ENCODE results near the gene TRPM1.

TRPM1 gene

DNA sequence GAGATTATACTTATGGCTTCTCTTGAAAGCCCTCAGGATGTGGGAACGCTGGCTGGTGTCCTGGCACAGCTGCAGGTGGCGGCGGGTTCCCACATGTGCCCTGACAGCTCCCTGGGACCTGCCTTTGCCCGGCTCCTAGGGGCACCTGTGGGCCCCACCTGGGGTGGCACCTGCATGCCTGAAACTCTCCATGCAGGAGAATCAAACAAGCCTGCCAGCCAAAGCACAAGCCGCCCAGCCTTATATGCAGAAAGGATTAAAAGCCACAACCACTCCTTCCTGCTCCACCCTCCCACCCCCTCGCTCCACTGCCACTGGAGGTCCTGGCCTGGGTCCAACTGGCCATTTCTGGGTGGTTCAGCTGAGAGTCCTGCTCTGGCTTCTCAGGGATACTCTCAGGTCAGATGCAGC lies 18.1 kb downstream of the TRPM1 start:
- DNase-seq (ENCODE audit: low read depth, low spot score): no peak

DNA sequence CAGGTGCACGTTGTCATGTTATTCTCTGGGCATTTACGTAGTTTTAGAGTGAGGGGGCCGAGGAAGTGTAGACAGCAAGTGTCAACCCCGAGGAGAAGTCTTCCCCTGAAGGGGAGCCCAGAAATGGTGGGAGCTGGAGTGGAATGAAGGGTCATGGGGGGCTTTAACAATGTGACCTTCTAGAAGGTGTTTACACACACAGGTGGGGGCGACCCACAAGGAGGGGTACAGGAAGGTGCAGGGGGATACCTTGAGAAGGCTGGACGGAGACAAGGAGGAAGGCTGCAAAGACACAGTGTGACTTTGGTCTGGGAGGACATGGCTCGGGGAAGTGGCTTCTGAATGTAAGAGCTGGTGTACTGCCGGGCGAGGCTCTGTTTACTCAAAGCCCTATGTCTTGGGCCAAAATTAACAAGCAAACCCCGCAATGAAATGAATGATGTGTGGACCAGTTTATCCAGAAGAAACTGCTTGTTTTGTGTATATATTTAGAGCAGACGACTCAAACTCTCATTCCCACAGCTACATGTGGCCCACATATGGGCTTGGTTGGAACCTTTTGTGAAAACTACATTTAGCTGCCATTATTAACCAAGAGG lies 18.7 kb downstream of the TRPM1 start:
- no peak for DNase-seq (ENCODE audit: low read depth, low spot score)

DNA sequence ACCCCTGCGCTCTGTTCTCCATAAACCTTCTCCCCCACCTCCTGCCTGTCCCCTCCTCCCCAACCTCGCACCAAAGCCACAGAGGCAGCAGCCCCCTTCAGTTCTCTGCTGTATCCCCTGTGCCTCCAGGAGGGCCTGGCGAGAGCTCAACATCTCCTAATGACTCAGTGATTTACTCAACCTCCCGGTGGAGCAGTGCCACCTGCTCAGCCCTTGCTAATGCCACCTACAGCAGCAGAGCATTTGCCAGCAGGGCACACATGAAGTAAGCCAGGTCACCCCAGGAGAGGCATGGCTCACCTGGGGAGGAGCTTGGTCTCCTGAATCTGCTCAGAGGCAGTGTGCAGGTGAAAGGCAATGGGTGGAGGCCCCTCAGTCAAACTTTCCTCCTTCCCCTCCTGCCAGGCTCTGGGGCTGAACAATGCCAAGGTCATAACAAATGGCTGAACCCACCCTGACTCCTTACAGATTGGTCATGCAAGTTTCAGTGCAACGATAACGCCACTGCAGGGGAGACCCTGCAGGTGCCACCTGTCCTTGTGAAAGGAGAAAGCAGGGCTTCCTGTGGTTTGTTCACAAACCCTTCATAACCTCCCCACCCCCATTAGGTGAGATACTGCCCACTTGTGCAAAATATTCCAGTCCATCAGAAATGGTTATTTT lies 19.8 kb downstream of the TRPM1 start:
- no peak for DNase-seq (ENCODE audit: low read depth, low spot score)

DNA sequence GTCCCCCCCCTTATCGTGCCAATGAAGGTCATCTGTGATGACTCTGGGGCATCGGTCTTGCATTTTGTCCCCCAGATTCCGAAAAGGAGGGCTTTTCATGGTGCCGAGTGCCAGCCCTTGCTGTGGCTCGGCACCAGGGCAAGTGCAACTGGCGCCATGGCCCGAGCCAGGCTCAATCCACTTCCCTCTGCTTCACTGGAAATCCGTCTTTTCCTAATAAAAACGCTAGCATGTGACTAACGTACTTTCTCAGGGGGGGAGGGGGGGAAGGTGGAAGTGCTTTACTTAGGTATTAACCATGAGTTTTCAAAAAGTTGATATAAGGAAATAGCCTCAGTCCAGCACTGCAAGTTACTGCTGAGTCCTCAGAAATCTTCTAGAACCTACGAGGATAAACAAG lies 20.5 kb downstream of the TRPM1 start:
- no peak for DNase-seq (ENCODE audit: low read depth, low spot score)

DNA sequence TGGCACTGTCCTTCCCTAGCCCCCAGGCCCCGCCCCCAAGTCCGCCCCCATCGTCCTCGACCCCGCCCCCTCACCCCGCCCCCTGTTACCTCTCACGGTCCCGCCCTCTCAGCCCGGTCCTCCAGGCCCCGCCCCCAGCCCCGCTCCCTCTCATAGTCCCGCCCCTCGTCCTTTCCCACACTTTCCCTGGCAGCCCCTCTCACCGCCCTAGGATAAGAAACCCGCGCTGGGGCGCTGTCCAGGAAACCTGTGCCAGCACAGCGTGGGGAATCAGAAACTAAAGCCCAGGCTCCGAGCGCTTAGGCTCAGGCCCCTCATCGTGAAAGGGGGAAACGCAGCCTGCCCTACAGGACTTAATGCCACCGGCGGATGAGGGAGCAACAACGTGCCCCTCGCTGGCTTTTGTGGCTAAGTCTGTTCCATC lies 20.9 kb downstream of the TRPM1 start:
- peak; percentile 80 for DNase-seq (ENCODE audit: low read depth, low spot score)

DNA sequence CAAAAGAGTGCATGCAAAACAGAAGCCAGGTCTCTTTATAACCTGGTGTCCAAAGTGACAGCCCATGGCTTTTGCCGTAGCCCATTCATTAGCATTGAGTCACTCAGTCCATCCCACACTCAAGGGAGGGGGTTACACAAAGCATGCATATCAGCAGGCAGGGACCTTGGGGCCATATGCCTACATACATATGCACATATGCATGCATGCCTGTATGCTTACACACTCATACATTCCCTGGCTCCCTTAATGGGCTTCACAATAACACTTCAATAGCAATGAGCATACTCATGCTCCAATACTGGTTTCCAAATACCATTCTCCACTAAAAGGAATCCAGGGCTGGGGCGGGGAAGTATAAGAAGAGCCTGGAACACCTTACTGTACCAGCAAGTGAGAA lies 22.0 kb downstream of the TRPM1 start:
- peak; percentile 53 for DNase-seq (ENCODE audit: low read depth, low spot score)

DNA sequence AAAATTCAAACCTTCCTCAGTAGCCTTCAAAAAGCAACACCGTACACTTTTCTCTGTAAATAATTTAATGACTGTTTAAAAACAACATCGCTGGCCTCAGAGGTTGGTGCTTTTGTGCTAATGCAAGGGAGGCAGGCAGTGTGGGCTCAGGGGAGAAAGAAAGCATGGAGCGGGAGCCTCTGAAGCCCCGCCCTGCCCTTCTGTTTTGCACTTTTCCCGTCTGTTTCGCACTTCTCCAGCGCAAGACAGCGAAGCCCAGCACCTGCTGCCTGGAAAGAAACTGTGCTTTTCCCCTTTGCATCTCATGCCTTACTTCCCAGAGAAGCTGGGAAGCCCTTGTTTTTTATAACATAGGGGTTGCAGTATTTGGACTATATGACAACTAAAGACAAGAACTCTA lies 23.1 kb downstream of the TRPM1 start:
- peak; percentile 47 for DNase-seq (ENCODE audit: low read depth, low spot score)

DNA sequence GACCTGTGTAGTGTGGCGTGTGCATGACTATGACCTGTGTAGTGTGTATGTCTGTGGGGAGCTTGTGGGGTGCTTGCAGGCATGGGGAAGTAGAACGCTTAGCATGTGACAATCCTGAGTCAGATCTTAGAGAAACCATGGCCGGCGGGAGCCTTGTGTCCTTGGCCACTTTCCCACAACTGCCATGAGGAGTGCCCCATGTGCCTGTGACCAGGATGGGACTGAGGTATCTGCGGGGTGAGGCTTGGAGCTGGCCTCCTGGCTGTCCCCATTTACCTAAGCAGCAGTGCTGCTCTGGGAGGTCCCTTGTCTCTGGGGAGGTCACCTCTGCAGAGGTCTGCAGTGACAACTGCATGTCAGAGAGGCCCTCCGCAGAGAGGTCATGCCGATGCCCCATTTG lies 23.6 kb downstream of the TRPM1 start:
- DNase-seq (ENCODE audit: low read depth, low spot score): no peak

DNA sequence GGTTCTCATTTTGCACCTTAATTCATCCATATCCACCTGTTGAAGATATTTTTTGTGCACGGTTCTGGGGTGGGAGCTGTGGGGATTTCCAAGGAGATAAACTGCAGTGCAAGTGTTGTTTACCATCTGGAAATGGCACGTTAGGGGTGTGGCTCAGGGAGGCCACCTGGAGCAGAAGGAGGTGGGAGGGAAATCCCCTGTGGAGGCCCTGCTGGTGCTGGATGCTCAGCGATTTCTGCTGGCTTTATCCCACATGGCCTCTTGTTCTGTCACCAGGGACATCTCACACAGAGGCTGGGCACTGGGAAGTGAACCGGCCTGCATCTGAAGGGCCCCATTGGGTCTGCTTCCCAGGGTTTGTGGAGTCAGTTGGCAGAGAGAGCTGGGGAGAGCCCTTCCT lies 24.3 kb downstream of the TRPM1 start:
- no peak for DNase-seq (ENCODE audit: low read depth, low spot score)

DNA sequence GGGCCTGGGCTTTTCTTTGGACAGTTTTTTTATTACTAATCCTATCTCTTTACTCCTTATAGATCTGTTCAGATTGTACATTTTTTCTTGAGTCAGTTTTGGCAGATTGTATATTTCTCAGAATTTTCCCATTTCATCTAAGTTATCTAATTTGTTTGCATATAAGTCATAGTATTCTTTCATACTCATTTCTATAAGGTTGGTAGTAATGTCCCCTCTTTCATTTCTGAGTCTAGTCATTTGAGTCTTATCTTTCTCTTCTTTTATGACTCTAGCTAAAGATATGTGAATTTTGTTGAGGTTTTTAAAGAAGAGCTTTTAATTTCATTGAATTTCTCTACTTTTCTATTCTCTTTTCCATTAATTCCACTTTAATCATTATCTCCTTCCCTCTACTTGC lies 27.2 kb downstream of the TRPM1 start:
- DNase-seq (ENCODE audit: low read depth, low spot score): no peak

DNA sequence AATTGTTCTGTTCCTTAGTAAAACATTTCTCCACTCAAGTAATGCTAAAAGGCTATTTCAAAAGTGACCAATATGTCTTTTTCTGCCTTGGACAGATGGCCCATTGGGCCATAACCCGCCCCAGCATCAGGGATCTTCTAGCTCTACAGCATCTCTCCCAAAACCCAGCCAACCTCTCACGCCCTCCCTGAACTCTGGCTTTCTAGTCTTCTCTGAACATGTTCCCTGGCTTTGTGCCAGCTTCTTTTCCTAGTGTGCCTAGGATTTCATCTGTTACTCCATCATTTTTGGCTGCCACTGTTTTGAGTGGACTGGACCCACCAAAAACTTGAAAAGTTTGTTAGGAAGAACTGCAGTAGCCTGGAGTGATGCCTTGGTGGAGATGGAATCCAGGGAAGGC lies 30.7 kb downstream of the TRPM1 start:
- no peak for DNase-seq (ENCODE audit: low read depth, low spot score)

DNA sequence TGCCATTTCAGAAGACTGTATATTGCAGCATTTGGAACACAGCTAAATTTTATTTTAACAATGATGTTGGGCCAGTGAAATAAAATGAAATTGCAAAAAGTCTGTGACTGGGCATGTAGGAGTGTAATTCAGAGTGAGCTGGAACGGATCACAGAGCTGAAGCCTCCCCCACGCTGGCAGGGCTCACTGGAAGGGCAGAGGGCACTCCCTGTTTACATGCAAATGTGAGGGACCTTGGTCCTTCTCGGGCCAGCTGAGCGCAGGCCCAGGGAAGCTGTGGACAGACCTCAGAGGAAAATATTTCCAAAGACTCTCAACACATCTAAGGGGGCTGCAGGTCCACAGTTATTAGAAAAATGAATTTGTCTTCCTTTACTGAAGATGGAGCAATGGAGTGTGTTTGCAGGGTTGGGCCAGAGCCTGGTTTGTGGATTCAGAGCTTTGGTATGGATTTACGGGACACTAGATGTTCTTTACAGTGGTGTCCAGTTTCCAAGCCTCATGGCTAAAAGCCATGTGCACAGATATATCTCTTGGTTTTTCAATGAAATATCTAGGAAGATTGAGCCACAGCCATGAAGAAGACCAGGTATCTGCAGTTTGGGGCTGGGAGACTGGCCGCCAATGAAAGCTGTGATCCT lies 32.0 kb downstream of the TRPM1 start:
- DNase-seq (ENCODE audit: low read depth, low spot score): no peak

DNA sequence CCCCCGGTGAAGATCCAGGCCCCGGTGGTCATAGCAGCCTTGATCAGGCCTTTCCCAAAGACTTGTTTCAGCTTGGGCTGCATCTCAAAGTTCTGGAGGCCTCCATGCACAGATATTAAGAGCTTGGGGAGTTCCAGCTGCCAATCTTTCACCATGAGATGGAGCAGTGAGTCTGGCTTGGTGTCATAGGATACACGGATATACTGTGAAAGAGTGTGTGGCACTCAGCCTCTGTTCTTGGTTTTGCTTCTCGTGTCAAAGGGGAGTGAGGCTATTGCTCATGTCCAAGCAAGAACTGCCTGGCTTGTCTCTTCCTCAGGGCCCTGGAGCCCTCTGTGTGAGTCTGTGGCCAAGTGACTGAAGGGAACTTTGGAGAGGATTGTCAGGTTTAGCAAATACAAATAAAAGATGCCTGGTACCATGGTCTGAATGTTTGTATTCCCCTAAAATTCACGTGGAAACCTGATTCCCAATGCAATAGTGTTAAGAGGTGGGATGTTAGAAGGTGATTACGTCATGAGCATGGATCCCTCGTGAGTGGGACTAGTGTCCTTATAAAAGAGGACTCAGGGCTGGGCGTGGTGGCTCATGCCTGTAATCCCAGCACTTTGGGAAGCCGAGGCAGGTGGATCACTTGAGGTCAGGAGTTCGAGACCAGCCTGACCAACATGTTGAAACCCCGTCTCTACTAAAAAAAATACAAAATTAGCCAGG lies 33.5 kb downstream of the TRPM1 start:
- DNase-seq (ENCODE audit: low read depth, low spot score): no peak

DNA sequence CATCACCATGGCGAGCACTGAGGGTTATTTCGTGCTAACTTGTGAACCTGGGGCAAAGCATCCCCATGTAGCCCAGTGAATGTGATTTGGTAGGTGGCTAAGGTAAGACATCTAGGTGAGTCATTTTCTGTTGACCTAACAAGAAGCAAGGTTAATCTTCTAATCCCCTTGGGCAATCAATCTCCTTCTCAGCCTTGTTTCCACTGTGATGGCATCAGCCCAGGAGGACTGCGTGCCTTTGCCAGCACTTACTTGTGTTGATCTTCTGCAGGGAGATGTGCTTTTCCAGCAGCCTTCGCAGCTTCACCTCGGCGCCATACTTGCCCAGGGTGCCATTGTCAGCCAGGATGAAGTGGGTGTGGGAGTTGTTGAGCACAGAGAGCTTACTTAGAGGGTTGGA lies 35.7 kb downstream of the TRPM1 start:
- no peak for DNase-seq (ENCODE audit: low read depth, low spot score)

DNA sequence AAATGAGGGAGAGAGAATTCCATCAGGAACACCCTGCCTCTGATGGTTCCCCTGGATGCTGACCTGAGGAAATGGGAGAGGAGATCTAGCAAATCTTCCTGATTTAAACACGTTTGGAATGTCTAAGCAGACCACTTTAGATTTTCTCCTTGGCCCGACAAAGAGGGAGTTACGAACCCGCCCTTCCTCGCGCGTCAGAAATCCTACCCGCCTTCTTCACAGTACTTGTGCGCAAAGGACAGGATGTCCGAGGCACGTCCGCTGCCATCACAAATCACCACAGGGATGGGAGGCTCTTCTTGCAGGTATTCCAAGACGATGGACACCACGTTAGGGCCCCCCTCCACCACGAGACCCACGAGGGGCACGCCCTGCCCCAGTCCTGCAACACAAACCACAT lies 38.6 kb downstream of the TRPM1 start:
- no peak for DNase-seq (ENCODE audit: low read depth, low spot score)

DNA sequence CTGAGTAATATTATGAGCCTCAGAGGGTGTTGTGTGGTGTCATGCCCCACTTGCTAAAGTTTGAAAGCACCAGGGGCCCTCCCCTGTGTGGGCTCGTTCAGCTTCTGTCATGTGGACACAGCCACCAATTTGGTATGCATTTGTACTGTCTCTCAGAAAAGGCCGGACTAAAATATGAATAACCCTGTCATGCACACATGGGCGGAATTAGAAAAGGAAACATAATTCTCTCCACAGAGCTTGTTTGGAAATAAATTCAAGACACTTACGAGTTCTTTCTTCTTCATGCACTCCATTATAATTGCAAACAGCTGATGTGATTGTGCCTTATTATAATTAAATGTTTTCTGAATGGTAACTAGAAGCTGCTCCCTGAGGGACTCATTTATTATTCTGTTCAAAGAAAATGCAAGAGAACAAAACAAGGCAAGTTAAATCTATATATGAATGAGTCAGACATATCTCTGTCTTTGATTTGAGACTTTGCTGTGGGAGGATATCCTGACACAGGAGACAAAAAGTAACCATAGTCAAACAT lies 39.1 kb downstream of the TRPM1 start:
- no peak for DNase-seq (ENCODE audit: low read depth, low spot score)

DNA sequence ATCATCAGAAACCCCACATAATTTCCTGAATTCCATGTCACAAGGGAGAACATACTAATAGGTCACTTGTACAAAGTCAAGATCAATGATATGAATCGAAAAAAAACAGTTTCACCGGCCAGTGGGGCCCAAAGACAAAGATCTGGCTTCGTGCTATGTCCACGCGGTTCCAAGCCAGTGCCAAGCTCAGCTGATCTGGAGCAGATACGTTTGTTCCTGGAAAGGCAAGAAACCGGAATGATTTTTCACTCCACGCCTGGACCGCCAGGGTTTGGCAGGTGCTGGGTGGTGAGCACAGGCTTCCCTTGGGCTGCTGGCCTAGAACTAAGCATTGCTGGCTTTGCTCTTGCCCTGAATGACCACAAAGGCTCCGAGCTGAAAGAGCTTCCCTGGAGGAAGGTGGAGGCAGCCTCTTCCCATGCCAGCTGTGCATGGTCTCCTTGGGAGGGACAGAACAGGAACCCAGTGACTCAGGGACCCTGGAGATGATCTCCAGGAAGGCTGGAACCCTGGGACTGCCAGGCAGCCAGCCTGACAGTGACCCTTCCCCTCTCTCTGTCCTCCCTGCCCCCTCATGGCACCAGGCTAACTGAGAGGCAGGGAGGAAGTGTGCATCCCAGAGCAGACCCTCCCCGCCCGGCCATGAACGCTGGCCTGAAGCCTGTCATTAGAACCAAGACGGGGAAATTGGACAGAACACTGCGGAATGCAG lies 40.9 kb downstream of the TRPM1 start:
- DNase-seq (ENCODE audit: low read depth, low spot score): no peak

DNA sequence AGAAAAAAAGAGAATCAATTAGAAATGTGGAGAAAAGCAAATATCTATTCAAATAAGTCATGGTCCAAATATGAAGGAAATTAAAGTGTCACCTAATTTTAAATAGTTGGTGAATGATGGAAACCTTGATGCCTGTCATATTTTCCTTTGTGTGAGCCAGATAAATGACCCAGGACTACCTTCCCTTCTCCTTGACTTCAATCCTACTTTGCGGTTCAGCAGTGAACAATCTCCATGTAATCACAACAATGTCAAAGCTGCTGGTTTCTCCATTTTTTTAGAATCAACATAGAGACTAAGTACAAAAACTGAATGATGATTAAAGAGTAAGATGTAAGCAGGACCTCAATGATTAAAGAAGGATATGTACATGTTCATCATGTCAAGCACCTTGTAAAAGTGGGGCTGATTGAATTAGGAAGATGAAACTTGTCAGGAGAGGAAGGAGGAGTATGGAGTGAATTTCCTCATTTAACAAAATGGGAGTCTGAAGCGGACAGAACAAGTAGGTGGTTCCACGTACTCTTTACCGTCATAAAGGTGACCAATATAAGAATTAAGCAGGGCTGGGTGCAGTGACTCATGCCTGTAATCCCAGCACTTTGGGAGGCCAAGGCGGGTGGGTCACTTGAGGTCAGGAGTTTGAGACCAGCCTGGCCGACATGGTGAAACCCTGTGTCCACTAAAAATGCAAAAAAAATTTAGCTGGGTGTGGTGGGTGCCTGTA lies 43.1 kb downstream of the TRPM1 start:
- DNase-seq (ENCODE audit: low read depth, low spot score): no peak

DNA sequence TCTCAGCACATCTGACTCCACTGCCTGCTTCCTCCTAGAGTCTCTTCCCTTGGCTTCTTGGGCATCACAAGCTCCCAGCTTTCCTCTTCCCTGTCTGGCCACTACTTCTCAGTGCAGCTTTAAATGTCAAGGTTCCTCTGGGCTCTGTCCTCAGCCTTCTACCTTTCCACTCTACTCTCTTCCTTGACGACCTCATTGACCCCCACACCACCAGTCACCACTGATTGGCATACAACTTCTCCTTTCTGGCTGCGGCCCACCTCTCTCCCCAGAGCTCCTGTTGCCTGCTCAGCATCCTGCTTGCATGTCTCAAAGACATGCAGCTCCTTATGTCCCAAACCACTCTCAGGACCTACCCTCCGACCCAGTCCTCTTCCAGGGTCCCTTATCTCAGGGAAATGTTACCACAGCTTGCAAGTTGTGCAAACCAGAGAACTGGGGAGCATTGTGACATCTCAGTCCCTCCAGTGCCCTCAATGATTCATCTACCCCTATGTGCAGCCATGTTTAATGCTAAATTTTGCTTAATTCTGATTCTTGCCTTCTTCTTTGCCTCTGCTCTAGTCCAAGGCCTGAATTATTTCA lies 49.9 kb downstream of the TRPM1 start:
- DNase-seq (ENCODE audit: low read depth, low spot score): no peak

DNA sequence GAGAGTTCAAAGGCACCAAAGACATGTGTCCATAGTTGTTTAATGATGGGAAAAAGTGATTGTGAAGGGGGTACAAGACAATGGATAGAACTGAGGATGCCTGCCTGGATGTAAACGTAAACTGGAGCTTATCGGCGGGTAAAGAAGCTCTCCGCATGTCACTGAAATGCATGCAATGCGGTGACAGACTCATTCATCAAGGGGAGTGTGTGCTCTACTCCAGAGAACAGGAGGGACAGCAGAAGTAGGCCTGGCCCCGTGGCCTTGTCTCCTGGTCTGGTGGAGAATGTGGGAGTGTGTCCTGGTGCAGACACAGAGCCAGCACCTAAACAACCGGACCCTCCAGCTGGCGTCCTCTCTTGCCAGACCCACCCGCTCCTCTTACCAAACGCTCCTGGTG lies 50.6 kb downstream of the TRPM1 start:
- no peak for DNase-seq (ENCODE audit: low read depth, low spot score)

Data from ELF-1 (cell line).